Measurements from ENCODE around the gene TMCO5A.

DNA sequence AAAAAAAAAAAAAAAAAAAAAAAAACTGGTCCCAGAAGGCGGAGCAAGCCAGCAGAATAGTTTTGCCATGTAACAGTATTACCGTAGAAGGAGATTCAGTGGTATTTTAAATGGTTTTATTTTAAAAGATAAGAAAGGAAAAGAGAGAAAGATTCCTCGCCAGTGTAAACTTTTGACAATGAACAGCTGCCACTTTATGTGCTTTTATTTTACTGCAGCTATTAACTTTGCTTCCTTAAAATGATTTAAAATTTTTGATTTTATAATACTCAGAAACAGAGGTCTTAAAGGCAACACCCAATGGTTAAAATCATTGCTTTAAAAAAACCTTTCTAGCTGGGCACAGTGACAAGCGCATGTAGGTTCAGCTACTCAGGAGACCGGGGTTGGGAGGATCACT, 46.8 kb downstream of the TMCO5A start:
- TF ChIP-seq CTCF (IDR thresholded peaks at IDR 0.05 in 2 of 3, conservative IDR thresholded peaks at IDR 0.05 in 1 of 3; ENCODE audit: insufficient read depth in 2 of 3, low read depth in 1 of 3, low read length in 3 of 3) = no peak
- no peak for TF ChIP-seq ZNF140 (CRISPR knock-in tag; IDR thresholded peaks at IDR 0.05)
- no peak for TF ChIP-seq MAX (CRISPR knock-in tag; IDR thresholded peaks at IDR 0.05)
- TF ChIP-seq RBM25 (IDR thresholded peaks at IDR 0.05; ENCODE audit: low read depth, low read length, severe bottlenecking) = no peak
- no peak for TF ChIP-seq ZNF408 (CRISPR knock-in tag; IDR thresholded peaks at IDR 0.05; ENCODE audit: low read depth)
- no peak for TF ChIP-seq RB1 (IDR thresholded peaks at IDR 0.05; ENCODE audit: low read depth)
- no peak for TF ChIP-seq MTA2 (IDR thresholded peaks at IDR 0.05; ENCODE audit: low read depth)
- TF ChIP-seq, protein P1, sequence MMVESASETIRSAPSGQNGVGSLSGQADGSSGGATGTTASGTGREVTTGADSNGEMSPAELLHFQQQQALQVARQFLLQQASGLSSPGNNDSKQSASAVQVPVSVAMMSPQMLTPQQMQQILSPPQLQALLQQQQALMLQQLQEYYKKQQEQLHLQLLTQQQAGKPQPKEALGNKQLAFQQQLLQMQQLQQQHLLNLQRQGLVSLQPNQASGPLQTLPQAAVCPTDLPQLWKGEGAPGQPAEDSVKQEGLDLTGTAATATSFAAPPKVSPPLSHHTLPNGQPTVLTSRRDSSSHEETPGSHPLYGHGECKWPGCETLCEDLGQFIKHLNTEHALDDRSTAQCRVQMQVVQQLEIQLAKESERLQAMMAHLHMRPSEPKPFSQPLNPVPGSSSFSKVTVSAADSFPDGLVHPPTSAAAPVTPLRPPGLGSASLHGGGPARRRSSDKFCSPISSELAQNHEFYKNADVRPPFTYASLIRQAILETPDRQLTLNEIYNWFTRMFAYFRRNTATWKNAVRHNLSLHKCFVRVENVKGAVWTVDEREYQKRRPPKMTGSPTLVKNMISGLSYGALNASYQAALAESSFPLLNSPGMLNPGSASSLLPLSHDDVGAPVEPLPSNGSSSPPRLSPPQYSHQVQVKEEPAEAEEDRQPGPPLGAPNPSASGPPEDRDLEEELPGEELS (CRISPR knock-in tag; IDR thresholded peaks at IDR 0.05; ENCODE audit: borderline replicate concordance) = no peak
- no peak for TF ChIP-seq SMC3 (conservative IDR thresholded peaks at IDR 0.05; ENCODE audit: insufficient read depth, low read depth, low read length)
- TF ChIP-seq, protein P2, sequence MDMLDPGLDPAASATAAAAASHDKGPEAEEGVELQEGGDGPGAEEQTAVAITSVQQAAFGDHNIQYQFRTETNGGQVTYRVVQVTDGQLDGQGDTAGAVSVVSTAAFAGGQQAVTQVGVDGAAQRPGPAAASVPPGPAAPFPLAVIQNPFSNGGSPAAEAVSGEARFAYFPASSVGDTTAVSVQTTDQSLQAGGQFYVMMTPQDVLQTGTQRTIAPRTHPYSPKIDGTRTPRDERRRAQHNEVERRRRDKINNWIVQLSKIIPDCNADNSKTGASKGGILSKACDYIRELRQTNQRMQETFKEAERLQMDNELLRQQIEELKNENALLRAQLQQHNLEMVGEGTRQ (CRISPR knock-in tag; IDR thresholded peaks at IDR 0.05) = no peak
- TF ChIP-seq HNRNPLL (IDR thresholded peaks at IDR 0.05; ENCODE audit: low read depth, low read length, poor library complexity, severe bottlenecking) = no peak
- TF ChIP-seq NEUROD1 (IDR thresholded peaks at IDR 0.05; ENCODE audit: borderline replicate concordance, low read depth, low read length, partially characterized antibody) = no peak
- no peak for TF ChIP-seq MXI1 (IDR thresholded peaks at IDR 0.05; ENCODE audit: low read depth, low read length)
- TF ChIP-seq, protein P3, sequence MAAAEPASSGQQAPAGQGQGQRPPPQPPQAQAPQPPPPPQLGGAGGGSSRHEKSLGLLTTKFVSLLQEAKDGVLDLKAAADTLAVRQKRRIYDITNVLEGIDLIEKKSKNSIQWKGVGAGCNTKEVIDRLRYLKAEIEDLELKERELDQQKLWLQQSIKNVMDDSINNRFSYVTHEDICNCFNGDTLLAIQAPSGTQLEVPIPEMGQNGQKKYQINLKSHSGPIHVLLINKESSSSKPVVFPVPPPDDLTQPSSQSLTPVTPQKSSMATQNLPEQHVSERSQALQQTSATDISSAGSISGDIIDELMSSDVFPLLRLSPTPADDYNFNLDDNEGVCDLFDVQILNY (CRISPR knock-in tag; IDR thresholded peaks at IDR 0.05) = no peak
